ENCODE data around the gene LTA4H.
A peak's percentile ranks its signal among the peaks of the same experiment; 100 is the strongest.

Gene LTA4H

GRCh38 chr12:95966287-95966870 lies 69.0 kb downstream of the LTA4H start:
- H3K27ac ChIP-seq = no peak overlapping the region
- no peak for TF ChIP-seq CTCF (conservative IDR thresholded peaks at IDR 0.05)

DNA sequence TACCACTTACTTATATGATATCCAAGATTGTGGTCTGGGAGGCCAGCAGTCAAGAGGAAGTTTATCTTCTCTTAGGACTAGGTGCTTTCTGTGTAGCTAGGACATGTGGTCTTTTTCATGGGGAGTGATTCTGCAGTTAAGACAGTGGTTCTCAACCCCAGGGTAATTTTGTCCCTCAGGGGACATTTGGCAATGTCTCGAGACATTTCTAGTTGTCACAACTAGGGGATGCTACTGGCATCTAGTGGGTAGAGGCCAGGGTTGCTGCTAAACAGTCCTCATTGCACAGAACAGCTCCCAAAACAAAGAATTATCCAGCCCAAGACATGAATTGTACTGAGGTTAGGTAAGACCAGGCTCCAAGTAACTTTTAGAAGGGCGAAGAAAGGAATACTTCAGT lies 72.3 kb downstream of the LTA4H start:
- H3K27ac ChIP-seq = no peak overlapping the region
- TF ChIP-seq CTCF (conservative IDR thresholded peaks at IDR 0.05) = peak; percentile 71

- no peak overlapping the region for H3K27ac ChIP-seq
- TF ChIP-seq CTCF (conservative IDR thresholded peaks at IDR 0.05) = no peak
These were observed 73.2 kb downstream of the LTA4H start for GRCh38 chr12:95962222-95962621.

GRCh38 chr12:95960241-95960640 lies 75.1 kb downstream of the LTA4H start:
- no peak overlapping the region for H3K27ac ChIP-seq
- no peak for TF ChIP-seq CTCF (conservative IDR thresholded peaks at IDR 0.05)

DNA sequence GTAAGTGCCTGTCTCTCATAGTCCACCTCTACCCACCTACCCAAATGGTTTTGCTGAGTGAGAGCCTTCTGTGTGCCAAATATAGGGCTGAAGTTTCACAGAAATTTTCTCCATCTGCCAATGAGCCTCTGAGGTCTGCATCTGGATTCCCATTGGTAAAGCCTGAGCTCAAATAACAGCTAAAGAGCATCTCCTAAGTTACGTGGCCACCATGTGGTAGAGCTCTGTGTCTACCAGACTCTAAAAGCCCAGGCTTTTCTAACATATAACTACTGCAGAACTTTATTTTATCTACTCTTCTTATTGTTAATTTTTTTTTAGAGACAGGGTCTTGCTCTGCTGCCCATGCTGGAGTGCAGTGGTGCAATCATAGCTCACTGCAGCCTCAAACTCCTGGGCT lies 76.3 kb downstream of the LTA4H start:
- no peak overlapping the region for H3K27ac ChIP-seq
- peak; percentile 74 for TF ChIP-seq CTCF (conservative IDR thresholded peaks at IDR 0.05)

DNA sequence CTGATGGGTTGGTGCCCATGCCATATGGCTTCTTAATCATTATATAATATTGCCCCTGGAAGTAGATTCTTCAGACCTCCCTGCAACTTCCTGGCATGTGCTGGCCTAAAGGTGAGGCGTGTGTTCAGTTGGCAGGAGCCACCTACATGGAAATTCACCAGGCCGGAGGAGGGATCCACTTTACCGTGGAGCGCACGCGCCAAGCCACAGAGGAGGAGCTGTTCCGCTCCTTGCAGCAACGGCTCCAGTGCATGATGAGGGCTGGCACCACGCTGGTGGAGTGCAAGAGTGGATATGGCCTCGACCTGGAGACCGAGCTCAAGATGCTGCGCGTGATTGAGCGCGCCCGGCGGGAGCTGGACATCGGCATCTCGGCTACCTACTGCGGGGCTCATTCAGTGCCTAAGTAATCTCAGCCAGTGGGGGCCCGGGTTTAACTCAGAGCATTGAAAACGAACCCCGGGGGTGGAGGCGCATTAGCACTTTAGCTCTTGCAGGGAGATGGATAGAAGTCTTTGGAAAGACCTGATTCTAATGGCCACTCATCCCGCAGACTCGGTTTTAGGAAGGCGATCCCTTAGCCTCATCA lies 78.7 kb downstream of the LTA4H start:
- TF ChIP-seq CTCF (conservative IDR thresholded peaks at IDR 0.05) = no peak
- no peak overlapping the region for H3K27ac ChIP-seq

DNA sequence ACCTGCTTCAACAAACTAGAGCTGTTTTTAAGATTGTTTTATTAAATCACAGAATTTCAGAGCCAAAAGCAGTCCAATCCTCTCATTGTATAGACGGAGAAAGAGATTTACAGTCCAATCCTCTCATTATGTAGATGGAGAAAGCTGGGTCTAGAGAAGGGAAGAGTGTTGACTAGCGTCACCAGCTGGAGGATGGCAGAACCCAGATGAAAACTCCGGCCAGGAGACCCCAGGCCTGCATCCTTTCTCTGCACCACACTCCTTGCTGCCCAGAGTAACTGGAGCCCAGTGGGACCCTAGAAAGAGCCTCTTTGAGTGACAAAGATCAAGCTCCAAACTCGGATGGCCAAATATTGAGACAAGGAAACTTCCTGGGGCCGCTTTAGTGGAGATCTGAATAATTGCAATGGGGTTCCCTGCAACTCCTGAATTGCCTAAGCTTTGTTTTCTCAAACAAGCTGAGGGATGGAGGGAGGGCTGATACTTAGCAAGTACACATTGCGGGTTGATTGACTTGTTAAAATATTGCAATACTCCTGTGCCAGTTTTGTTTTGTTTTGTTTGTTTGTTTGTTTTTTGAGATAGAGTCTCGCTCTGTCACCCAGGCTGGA lies 79.7 kb downstream of the LTA4H start:
- TF ChIP-seq CTCF (conservative IDR thresholded peaks at IDR 0.05) = no peak
- H3K27ac ChIP-seq = no peak overlapping the region
